GM12875 (cell line): ENCODE data around the gene GOLGA5.

Source experiments
- H3K4me3 ChIP-seq: one replicate; pipeline ENCODE4 v1.5.1; 2011; ENCODE audit warnings: low read depth, low read length, control low read depth
- CTCF ChIP-seq: IDR thresholded peaks from 2 replicates; pipeline ENCODE4 v1.5.1; 2011; ENCODE audit warnings: low read depth, mild to moderate bottlenecking, control low read depth, inconsistent platforms, low read length, moderate library complexity, borderline replicate concordance; ENCODE audit not compliant: insufficient read depth

The GOLGA5 gene

GRCh38 chr14:92863286-92864080, 69.4 kb downstream of the GOLGA5 start:
- H3K4me3 ChIP-seq, result no peak overlapping the region
- no peak for TF ChIP-seq CTCF

DNA sequence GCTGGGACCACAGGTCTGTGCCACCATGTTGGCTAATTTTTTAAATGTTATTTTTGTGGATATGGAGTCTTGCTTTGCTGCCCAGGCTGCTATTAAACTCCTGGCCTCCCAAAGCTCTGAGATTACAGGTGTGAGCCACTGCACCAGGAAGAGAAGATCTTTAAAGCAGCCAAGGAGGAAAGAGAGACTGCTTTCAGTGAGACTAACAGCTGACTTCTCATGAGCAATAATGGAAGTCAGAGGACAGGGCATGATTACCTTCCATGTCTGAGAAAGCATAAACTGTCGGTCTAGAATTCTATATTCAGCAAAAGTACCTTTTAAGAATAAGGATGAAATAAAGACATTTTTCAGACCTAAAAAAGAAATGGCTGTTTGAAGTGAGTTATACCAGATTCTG, 71.6 kb downstream of the GOLGA5 start:
- no peak for TF ChIP-seq CTCF
- H3K4me3 ChIP-seq, result no peak overlapping the region

DNA sequence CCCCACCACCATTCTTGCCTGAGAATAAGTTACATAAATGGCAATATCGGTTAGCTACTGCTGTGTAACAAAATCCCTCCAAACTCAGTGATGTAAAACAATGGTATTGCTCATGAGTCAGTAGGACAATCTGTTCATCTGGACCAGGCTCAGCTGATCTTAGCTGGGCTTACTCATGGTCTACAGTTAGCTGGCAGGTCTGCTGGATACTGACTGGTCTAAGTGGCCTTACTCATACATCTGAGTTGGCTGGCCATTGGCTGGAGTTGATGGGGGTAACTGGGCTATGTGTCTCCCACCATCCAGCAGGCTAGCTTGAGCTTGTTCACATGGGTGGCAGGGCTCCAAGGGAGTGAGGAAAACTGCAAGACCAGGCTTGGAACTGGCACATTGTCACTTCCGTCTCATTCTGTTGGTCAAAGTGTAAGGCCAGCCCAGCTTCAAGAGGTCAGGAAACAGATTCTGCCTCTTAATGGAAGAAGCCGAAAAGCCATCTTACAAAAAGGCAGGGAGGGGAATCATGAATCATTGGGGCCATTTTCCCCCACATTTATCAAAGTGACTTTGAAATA, 72.2 kb downstream of the GOLGA5 start:
- no peak for TF ChIP-seq CTCF
- H3K4me3 ChIP-seq, result no peak overlapping the region

- TF ChIP-seq CTCF, result no peak
- no peak overlapping the region for H3K4me3 ChIP-seq
Observed at GRCh38 chr14:92866901-92867865, 73.1 kb downstream of the GOLGA5 start.

- no peak overlapping the region for H3K4me3 ChIP-seq
- TF ChIP-seq CTCF, result no peak
Observed at GRCh38 chr14:92874962-92875661, 81.0 kb downstream of the GOLGA5 start.

- H3K4me3 ChIP-seq, result no peak overlapping the region
- no peak for TF ChIP-seq CTCF
Observed at GRCh38 chr14:92877757-92878431, 83.8 kb downstream of the GOLGA5 start.
